GM21717 (cell line): ENCODE data around the gene ASCC2.

Experiments
- ATAC-seq: cut with Tn5 transposase; IDR thresholded peaks from one replicate; pipeline ENCODE4 v1.9.1; 2021; ENCODE audit warnings: mild to moderate bottlenecking, moderate library complexity; ENCODE audit not compliant: unreplicated experiment

The ASCC2 gene

DNA sequence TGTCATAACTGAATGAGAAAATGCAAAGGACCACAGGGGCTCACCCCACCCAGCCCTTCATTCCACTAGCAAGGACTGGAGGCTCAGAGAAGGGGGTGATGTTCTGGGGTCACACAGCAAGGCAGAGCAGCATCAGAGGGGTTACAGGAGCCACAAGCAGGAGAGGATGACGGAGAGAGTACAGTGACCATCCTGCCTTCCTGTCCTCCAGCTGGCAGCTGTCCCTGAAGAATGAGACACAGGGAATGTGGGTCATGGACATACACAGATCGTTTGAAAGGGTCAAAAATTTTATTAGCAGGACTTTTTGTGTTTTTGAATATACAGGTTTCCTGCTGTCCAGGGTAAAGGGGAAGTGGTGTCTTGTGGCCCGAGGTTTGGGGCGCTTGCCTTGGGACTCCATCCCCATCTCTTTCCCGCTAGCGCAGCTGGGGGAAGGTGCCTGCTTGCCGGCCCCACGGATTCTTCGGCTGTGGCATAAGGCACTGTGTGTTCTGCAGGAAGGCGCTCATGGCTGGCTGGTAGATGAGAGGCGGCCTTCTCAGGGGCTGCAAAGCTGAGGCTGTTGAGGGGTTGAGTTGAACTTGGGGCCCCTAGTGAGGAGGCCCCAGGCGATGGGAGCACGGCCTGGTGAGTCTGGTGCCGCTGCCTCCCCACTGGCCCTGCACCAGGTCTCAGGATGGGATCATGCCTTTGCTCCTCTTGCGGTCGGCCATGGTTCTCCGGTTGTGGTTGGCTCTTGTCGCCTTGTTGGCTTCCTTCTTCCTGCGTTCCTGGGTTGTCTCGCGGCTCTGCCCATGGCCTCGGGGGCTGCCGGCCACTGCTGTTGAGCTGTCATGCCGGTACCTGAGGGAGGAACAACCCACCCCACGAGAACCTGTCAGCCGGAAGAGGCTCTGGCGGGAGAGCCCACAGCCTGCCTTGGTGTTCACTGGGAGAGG is 49.5 kb downstream of the ASCC2 start:
- ATAC-seq, result no peak

DNA sequence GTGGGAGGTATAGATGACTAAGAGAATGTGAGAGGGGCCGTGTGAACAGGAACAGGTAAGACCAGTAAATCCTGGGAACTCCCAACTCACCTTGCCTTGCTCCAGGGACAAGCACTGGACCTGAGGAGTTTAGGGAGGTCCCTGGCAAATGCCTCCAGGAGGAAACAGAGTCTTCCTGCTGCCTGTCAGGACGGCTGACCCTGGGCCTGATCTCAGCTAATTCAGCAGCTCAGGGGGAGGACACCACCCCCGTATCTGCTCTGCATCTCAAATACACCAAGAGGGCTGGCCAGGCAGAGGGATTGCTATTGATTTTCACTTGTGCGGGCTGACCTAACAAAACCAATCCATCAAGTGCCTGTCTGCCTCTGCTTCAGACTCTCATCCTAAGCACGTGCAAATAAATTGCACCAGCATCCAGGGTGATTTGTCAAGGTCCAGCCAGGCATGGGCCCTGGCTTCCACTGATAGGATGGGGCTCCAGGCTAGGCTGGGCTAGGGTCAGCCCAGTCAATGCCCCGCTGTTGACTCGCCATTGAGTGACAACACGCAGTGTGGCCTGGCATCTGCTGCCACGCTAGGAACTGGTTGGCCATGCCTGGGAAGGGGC is 50.6 kb downstream of the ASCC2 start:
- no peak for ATAC-seq

DNA sequence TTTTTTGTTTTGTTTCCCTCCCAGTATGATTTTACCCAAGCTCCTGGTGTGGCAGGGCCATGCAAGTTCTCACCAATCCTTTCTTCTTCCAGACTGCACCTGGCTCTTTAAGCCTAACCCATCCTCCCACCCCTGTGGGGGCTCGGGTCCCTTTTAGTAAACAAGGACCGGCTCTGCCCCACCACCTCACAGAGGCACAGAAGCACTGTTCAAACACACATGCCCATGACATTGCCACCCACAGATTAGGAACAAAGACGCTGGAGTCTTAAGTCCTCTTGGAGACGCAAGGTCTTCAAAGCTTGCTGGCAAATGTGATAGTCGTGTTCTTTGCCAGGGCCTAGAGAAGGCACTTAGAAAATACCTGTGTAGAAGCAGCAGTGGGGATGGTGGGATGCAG is 52.0 kb downstream of the ASCC2 start:
- ATAC-seq, result no peak

DNA sequence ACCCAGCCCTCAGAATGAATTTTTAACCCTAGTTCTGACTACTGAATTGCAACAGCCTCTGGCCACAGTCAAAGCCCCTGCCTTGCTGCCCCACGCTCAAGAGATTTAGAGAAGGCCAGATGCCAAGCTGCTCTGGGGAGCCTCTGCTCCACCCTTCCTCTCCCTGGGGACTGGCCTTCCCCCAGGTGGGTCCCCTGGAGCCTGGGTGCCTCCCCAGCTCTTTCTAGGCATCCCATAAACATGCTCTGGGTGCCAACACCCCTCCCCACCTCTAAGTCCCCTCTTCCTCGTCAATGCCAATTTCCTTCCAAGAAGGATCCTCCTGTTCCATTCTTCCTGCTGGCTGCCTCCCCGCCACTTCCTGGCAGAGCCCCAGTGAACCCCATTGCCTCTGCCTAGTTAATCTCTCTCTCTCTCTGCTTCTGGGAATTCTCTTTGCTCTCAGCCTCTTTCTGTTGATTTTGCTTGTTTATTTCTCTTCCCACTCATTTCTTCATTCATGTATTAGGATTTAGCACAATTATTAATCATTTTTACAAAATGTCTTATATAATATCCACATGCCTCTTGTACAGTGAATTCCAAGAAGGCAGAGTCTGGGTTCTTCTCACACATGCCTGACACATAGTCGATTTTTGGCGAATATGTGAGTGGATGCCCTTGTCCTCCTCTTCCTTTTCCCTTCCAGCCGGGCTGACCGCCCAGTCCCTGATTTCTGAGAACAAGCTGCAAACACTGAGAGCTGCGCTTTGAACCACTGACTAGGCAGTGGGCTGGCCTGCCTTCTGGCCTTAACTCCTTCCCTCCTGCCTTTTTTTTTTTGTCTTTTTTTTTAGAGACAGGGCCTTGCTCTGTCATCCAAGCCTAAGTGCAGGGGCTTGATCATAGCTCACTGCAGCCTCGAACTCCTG is 53.4 kb downstream of the ASCC2 start:
- ATAC-seq, result no peak

DNA sequence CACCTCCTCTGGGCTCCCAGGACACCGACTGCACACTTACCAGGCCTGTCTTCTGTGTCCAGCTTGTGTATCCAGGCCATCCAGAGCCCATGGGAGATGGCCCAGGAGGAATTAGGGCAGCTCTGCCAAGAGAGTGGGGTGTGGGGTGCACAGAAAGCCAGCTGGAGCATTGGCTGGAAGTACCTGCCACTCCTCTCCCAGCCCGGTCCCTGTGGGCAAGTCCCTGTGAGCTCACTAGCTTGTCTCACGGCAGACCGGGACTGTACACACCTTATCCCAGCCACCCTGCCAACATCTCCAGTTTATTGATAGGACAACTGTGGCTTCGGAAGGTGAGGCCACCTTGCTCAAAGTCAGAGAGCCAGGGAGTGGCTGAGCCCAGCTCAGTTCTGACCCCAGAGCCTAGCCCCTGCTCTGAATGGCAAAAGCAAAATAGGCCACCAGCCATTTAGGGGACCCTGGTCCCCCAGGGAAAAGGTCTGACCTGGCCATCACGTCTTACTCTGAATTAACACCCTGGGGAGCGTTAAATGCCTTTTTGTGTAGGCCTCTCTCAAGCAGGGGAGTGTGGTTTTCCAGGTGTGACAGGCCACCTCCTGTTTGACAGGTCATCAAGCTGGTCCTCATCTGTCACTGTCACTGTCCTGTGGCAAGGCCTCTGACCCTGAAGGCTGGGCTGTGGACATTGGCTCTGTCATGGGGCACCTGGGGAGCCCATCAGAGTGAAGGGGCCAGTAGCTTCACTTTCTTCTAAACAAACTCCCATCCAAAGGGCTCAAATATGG is 55.8 kb downstream of the ASCC2 start:
- ATAC-seq, result no peak

DNA sequence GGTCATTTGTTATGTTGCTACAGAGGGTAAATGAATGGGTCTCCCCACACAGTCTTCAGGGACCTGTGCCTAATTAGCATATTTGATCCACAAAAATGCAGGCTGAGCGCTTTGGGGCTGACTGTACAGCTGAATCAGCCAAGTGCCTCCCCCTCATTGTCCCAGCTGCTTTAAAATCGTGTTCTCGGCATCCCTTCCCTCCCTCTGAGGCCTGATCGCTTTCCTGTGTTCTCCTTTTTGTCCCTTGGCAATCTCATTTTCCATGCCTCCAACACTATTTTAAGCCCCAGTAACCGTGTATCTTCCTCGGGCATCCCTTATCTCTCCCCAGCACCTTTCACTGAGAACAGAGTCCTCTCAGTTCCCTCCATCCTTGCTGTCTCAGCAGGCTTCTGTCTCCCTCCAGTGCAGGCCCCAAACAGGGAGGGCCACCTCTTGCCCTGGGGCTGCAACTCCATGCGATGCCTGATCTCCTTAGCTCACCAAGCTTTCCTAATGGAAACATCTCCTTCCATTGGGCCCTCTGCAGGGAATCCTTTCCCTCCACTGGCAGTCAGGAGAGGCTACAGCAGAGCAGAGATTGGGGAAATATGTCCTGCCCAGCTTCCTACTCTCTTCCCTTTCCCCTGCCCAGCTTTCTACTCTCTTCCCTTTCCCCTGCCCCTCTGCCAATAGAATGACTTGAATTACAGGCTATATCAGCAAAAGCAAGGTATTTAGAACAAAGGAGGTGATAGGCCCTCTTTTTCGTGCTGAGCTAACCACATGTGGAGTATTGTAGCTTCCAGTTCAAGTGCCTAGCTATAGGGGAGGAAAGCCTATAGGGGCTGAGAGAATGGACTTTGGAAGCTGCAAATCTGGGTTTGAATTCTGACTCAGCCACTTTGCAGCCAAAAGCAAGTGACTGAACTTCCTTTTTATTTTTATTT is 57.1 kb downstream of the ASCC2 start:
- ATAC-seq, result no peak

DNA sequence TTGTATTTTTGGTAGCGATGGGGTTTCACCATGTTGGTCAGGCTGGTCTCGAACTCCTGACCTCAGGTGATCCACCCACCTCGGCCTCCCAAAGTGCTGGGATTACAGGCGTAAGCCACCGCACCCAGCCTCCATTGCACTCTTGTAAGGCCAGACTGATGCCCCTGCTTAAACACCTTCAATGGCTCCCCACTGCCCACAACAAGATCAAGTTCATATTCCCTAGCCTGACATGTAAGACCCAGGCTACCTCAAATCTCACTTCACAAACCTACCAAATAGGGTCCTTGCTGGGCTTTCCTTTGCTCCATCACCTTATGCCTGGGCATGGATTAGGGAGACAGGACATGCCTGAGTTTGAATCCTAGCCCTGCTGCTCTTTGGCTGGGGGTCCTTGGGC is 57.9 kb downstream of the ASCC2 start:
- ATAC-seq, result no peak

DNA sequence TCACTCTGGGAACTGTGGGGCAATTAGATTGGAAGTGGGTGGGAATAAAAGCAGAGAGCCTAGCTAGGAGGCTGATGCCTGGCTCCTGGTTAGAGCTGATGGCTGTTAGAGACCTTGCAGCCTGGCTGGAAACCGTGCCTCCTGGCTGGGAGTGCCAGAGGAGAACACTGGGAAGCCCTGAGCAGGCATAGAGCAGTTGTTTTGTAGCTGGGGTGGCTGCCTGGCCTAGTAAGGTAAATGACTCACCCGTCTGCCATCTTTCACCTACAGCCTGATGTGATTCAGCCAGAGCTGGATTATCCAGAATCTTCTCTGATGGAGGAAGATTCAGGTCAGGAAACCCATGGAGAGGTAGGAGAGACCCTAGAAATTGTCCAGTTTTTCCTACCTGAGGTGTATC is 64.8 kb downstream of the ASCC2 start:
- no peak for ATAC-seq

DNA sequence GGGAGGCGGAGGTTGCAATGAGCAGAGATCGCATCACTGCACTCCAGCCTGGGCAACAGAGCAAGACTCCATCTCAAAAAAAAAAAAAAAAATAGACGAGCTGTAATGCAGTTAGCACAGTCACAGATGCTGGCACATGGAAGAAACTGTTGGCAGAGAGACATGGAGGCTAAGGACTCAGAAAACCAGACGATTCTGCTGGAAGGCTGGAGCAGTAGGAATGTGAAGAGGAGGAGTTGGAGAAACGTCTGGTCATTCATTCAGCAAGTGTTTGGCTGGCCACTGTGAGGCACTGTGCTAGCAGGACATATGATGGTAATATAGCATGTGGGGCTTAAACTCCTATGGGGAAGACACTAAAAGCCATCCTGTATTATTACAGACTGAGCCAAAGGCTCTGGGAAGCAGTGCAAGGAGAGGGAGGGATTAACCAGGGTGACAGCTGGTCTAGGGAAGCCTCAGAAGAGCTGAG is 65.9 kb downstream of the ASCC2 start:
- ATAC-seq, result no peak

DNA sequence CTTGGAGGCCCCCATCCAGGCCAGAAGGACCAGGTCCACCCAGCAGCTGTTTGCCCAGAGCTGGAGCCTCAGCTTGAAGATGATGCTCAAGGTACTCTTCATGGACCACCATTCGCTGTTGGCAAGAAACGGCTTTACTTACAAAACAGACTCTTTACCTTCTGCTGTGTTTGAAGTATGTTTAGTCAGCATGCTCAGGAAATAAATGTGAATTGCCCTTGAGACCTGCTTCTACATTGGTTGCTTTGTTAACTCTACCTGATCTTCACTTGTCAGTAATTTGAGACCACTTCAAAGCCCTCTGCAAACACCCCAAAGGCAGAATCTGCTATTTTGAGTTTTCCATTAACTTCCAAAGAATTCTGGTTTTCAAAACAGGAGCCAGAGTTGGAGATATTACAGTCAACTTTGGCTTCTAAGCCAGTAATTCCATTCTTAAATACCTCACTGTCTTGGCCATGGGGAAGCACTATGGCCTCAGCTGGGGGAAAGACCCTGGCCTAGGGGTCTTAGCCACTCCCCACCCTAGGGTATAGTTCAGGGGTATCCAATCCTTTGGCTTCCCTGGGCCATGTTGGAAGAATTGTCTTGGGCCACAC is 68.3 kb downstream of the ASCC2 start:
- ATAC-seq, result no peak

DNA sequence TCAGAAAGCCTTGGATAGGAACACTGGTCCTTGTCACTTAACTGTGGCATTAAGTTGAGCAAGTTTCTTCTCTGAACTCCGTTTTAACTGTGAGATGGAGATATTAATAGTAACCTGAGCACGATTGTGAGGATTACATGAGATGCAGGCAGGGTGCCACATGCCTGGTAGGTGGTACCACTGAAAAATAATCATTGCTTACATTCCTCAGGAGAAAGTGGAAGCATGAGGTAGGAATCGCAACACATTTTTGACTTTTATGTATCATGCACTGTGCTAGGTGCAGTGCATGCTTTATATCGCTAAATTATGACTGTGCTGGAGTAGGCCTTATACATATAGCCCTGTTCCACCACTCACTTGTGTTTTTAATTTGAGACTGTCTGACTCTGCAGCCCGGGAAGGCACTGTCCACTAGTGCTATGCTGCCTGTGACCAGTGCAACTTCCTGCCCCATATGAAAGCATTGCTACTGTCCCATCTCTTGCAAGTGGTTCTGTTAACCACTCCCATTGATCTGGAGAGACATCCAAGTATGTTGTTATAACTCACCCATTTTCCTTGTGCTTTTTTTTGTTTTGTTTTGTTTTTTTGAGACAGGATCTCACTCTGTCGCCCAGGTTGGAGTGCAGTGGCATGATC is 69.9 kb downstream of the ASCC2 start:
- ATAC-seq, result no peak

DNA sequence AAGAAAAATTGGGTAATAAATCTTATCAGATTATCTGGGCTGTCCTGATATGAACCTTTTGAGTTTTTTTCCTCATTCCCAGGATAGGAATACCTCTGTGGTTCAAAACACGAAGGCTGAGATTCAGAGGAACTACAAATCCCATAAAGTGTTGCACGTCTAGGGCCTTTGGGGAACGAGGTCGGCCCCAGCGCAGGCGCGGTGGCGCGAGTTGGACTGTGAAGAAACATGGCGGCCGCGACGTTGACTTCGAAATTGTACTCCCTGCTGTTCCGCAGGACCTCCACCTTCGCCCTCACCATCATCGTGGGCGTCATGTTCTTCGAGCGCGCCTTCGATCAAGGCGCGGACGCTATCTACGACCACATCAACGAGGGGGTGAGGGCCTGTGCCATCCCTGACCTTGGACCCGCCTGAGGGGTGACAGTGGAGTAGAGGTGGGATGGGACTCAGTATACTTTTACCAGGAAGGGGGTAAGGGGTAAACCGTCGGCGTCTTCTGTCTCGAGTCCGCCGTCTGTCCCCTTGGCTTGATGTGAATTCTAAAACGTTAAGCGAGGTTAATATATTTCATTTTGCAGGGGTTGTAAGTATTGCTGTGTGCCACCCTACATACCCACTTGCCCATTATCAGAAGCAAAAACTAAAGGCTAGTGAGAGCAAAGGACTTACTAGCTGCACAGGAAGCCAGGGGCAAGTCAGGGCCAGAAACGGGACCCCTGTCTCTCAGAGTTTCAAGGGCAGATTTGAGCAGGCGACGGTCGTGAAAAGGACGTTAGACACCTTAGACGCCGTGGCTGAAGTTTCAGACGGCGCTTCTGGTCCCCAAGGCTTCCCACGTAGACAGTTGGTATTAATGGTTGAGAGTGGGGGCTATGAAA is 70.7 kb downstream of the ASCC2 start, which contains the start of gene UQCR10:
Gene UQCR10, plus strand, starts transcription at position 199 of the 881 bp plus-strand sequence. Its CDS starts 30 bp downstream, at position 229.
- peak; percentile 58 for ATAC-seq

DNA sequence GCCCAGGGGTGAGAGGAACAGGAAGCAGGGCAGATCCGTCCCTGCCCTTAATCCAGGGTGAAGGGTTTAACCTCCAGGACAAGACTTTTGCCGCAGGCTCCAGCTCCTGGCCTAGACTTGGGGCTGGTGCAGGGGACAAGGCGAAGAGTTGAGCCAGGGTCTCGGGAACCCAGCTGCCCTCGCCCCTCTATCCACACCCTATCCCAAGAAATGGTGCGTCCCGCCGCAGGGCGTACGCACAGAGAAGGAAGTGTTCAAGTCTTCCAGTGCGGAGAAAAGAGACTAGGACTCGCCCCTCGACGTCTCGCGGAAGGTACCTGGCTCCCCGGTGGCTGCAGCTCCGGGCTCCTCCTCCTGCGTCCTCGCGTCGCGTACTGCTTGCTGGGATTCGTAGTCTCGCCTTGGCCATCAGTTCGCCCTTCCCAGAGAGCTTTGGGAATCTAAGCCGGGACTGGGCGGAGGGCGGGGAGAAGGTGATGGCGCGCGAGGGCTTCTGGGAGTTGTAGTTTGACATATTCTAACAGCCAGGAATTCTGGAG is 71.4 kb downstream of the ASCC2 start, which contains the start of gene ZMAT5:
Gene ZMAT5, minus strand, starts transcription at position 376 of the 539 bp plus-strand sequence. CDS start 18,463 bp downstream, outside the sequence.
- ATAC-seq, result peak; percentile 76

DNA sequence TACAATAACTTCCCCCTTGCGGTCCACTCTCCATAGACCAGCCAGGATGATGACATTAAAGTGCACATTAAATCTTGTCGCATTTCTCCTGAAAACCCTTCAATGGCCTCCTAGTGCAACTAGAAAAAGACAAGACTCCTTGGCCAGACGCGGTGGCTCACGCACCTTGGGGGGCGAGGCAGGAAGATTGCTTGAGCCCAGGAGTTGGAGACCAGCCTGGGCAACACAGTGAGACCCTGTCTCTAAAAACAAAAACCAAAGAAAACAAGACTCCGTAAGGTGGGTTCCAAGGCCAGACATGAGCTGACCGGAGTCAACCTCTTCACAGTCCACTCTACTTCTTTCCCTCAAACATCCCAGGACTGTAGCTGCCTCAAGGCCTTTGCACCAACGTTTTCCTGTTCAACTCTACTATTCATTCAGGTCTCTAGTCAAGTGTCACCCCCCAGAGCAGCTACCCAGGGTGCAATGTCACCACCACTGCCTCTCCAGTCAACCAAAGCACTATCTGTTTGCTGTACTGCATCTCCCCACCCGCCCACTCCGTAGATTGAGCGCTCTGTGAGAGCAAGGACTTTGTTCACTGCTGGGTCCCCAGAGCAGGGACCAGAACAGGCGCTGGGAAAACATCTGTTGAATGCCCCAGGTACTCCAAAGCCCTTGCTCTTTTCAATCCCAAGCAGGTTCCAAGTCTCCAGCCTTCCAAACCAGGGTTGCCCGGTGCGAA is 72.0 kb downstream of the ASCC2 start:
- peak; percentile 28 for ATAC-seq

DNA sequence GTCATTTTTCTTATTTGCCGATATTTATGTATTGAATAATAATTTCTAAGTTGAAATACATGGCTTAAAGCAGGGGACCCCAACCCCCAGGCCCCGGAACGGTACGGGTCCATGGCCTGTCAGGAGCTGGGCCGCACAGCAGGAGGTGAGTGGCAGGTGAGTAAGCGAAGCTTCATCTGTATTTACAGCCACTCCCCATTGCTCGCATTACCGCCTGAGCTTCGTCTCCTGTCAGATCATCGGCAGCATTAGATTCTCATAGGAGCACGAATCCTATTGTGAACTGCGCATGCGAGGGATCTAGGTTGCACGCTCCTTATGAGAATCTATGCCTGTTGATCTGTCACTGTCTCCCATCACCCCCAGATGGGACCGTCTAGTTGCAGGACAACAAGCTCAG is 75.8 kb downstream of the ASCC2 start:
- ATAC-seq, result no peak

DNA sequence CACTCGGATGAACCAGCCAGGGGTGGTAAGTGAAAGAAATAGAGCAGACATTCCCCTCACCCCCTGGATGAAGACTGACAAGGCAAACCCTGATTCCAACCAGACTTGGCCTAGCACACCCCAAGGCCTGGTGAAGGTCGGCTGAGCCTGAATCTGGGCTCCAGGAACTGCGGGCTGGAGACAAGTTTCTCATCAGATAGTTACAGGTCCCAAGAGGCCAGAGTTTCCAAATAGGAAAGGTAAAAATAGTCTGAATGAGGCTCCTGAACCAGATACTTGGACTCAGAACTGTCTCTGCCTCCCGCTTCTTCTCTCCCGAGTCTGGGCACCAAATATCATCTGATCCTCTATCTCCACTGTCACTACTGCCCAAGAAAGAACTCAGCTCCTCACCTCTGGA is 79.1 kb downstream of the ASCC2 start:
- ATAC-seq, result no peak
